ENCODE results near the gene CDC42BPB.
"Not testable (repeated sequence)": the region's sequence is repeated elsewhere in the genome, so short reads cannot be mapped to it uniquely, and the experiment has no call there.

The CDC42BPB gene

DNA sequence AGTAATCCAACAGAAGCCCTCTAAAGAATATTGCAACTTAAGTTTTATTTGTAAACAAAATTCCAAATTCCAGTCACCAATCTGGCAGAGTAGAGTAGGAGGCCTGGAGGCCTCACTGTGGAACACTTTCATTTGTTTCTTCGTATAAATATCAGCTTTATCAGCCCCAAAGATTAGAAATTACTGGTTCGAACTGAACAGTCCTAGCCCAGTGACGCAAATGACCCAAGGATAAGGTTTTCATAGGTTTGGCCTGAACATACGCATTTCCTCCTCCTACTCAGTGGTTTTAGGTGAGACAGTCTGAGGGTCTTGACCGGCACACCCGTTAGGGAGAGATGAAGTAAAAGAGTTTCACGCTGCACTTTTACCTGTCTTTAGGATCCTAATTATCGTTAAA lies 1.7 kb downstream of the CDC42BPB start:
- no peak overlapping the region for H2AK5ac ChIP-seq (ENCODE audit: low read depth, low read length)
- H2AFZ ChIP-seq (ENCODE audit: low read length) = no peak overlapping the region

DNA sequence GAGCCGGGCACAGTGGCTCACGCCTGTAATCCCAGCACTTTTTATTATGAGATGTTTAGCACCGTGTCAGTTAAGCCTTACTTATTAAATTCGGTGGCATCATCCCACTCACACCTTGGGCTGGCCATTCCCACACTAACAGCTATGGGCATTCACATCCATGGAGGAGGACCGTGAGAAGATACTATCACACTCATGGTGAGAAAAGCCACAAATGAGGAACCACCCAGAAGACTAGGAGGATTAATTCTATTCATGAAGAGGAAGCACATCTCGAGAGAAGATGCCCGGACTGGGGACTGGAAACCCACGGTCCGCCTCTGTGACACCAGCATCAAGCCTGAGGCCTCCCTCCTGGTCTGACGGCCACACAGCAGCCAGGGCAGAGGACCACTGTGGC lies 4.9 kb downstream of the CDC42BPB start:
- Histone ChIP-seq H3K23ac (ENCODE audit: low read depth, low read length, poor library complexity) (no peak overlapping the region), H3K18ac (ENCODE audit: low read length) (no peak overlapping the region), H2BK5ac (ENCODE audit: low read length) (no peak overlapping the region), H3K9ac (ENCODE audit: low read depth, low read length, poor library complexity) (no peak overlapping the region), H2BK120ac (ENCODE audit: low read depth, low read length) (no peak overlapping the region), H2BK15ac (ENCODE audit: low read length) (no peak overlapping the region), H3K4me3 (ENCODE audit: low read length in 2 of 2) (no peak overlapping the region), H2AFZ (ENCODE audit: low read length) (no peak overlapping the region), H2BK12ac (ENCODE audit: low read length) (no peak overlapping the region), H3K27ac (replicated peaks; ENCODE audit: low read length) (no peak overlapping the region), H3K4me1 (ENCODE audit: control insufficient read depth in 2 of 2, insufficient read depth in 1 of 2, low read depth in 1 of 2, low read length in 2 of 2) (peaks cover 0 to 7% of the 10 kb centered on the region in 2 donors), H3K14ac (ENCODE audit: low read length) (no peak overlapping the region), H3K4me2 (ENCODE audit: insufficient read depth, low read length, poor library complexity, severe bottlenecking) (no peak overlapping the region), H4K91ac (ENCODE audit: low read depth, low read length, poor library complexity) (no peak overlapping the region), H3K27me3 (ENCODE audit: control insufficient read depth in 3 of 3, insufficient read depth in 3 of 3, low read depth in 1 of 3, low read length in 3 of 3) (no peaks in the 10 kb centered on the region), H4K8ac (ENCODE audit: low read depth, low read length) (no peak overlapping the region), H2AK5ac (ENCODE audit: low read depth, low read length) (no peak overlapping the region), H3K79me1 (ENCODE audit: low read depth, low read length) (peaks cover 10% of the 10 kb centered on the region), H3K36me3 (replicated peaks in 1 of 2; ENCODE audit: control insufficient read depth in 2 of 2, insufficient read depth in 2 of 2, low read length in 2 of 2) (peaks cover 2 to 17% of the 10 kb centered on the region in 2 donors), H3K4ac (ENCODE audit: low read length) (no peak overlapping the region), H3K9me3 (replicated peaks in 1 of 2; ENCODE audit: control insufficient read depth in 2 of 2, insufficient read depth in 1 of 2, low read depth in 1 of 2, low read length in 2 of 2) (no peaks in the 10 kb centered on the region)
- no CpG with 5 or more reads among the region's 10 CpGs for WGBS, 2 donors (ENCODE audit: extremely low coverage in 2 of 2, insufficient read length in 2 of 2, insufficient replicate concordance in 1 of 2)
- DNase-seq (ENCODE audit: low spot score) = no peak

More for the DNA sequence above, 1.7 kb downstream of the CDC42BPB start:
- no peak overlapping the region for H3K23ac ChIP-seq (ENCODE audit: low read depth, low read length, poor library complexity)
- peaks cover 2 to 7% of the 10 kb centered on the region in 2 donors for H3K4me1 ChIP-seq (ENCODE audit: control insufficient read depth in 2 of 2, insufficient read depth in 1 of 2, low read depth in 1 of 2, low read length in 2 of 2)
- no peak overlapping the region for H3K14ac ChIP-seq (ENCODE audit: low read length)
- no peak overlapping the region for H4K91ac ChIP-seq (ENCODE audit: low read depth, low read length, poor library complexity)
- H2BK15ac ChIP-seq (ENCODE audit: low read length) = no peak overlapping the region
- H4K8ac ChIP-seq (ENCODE audit: low read depth, low read length) = no peak overlapping the region
- H3K9me3 ChIP-seq (replicated peaks in 1 of 2; ENCODE audit: control insufficient read depth in 2 of 2, insufficient read depth in 1 of 2, low read depth in 1 of 2, low read length in 2 of 2) = no peaks in the 10 kb centered on the region
- H3K4ac ChIP-seq (ENCODE audit: low read length) = no peak overlapping the region
- no peak overlapping the region for H2BK12ac ChIP-seq (ENCODE audit: low read length)
- WGBS, 2 donors (ENCODE audit: extremely low coverage in 2 of 2, insufficient read length in 2 of 2, insufficient replicate concordance in 1 of 2) = no CpG with 5 or more reads among the region's 8 CpGs
- peak overlapping the region; percentile 62 for H3K4me2 ChIP-seq (ENCODE audit: insufficient read depth, low read length, poor library complexity, severe bottlenecking)
- no peak overlapping the region for H2BK5ac ChIP-seq (ENCODE audit: low read length)
- H3K27ac ChIP-seq (replicated peaks; ENCODE audit: low read length) = no peak overlapping the region
- H3K18ac ChIP-seq (ENCODE audit: low read length) = no peak overlapping the region
- H3K36me3 ChIP-seq (replicated peaks in 1 of 2; ENCODE audit: control insufficient read depth in 2 of 2, insufficient read depth in 2 of 2, low read length in 2 of 2) = peaks cover 2 to 17% of the 10 kb centered on the region in 2 donors
- H3K9ac ChIP-seq (ENCODE audit: low read depth, low read length, poor library complexity) = no peak overlapping the region
- no peak overlapping the region for H2BK120ac ChIP-seq (ENCODE audit: low read depth, low read length)
- peaks cover 10% of the 10 kb centered on the region for H3K79me1 ChIP-seq (ENCODE audit: low read depth, low read length)
- H3K27me3 ChIP-seq (ENCODE audit: control insufficient read depth in 3 of 3, insufficient read depth in 3 of 3, low read depth in 1 of 3, low read length in 3 of 3) = no peaks in the 10 kb centered on the region
- DNase-seq (ENCODE audit: low spot score) = no peak
- H3K4me3 ChIP-seq (ENCODE audit: low read length in 2 of 2) = peak overlapping the region in 1 of 2 donors; percentile 100

DNA sequence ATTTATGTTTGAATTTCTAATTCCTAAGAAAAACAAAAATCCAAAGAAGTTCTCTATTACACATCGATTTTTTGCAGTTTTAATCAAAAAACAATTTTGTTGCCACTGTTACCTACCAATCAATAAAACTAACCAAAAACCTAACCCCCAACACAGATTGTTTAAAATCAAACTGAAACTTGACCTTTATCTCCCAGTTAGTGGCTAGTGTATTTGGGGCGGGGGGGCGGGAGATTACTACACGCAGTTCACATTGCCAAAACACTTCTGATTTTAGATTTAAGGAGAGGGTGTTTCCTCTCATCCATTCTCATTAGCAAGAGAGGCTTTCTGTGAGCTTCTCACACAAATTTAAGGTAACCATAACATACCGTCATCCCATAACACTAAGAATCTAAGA lies 6.4 kb downstream of the CDC42BPB start:
- Histone ChIP-seq H2BK120ac (ENCODE audit: low read depth, low read length) (no peak overlapping the region), H3K9me3 (replicated peaks in 1 of 2; ENCODE audit: control insufficient read depth in 2 of 2, insufficient read depth in 1 of 2, low read depth in 1 of 2, low read length in 2 of 2) (no peaks in the 10 kb centered on the region), H3K9ac (ENCODE audit: low read depth, low read length, poor library complexity) (no peak overlapping the region), H4K91ac (ENCODE audit: low read depth, low read length, poor library complexity) (no peak overlapping the region), H4K8ac (ENCODE audit: low read depth, low read length) (no peak overlapping the region), H3K23ac (ENCODE audit: low read depth, low read length, poor library complexity) (no peak overlapping the region), H2AK5ac (ENCODE audit: low read depth, low read length) (no peak overlapping the region), H3K4me2 (ENCODE audit: insufficient read depth, low read length, poor library complexity, severe bottlenecking) (no peak overlapping the region), H3K4me3 (ENCODE audit: low read length in 2 of 2) (no peak overlapping the region), H3K14ac (ENCODE audit: low read length) (no peak overlapping the region), H2BK15ac (ENCODE audit: low read length) (no peak overlapping the region), H3K27me3 (ENCODE audit: control insufficient read depth in 3 of 3, insufficient read depth in 3 of 3, low read depth in 1 of 3, low read length in 3 of 3) (no peaks in the 10 kb centered on the region), H3K36me3 (replicated peaks in 1 of 2; ENCODE audit: control insufficient read depth in 2 of 2, insufficient read depth in 2 of 2, low read length in 2 of 2) (peaks cover 2 to 17% of the 10 kb centered on the region in 2 donors), H3K4me1 (ENCODE audit: control insufficient read depth in 2 of 2, insufficient read depth in 1 of 2, low read depth in 1 of 2, low read length in 2 of 2) (peaks cover under 1 to 3% of the 10 kb centered on the region in 2 donors), H3K4ac (ENCODE audit: low read length) (no peak overlapping the region), H3K18ac (ENCODE audit: low read length) (no peak overlapping the region), H3K79me1 (ENCODE audit: low read depth, low read length) (peaks cover 6% of the 10 kb centered on the region), H2BK12ac (ENCODE audit: low read length) (no peak overlapping the region), H3K27ac (replicated peaks; ENCODE audit: low read length) (no peak overlapping the region), H2BK5ac (ENCODE audit: low read length) (no peak overlapping the region), H2AFZ (ENCODE audit: low read length) (no peak overlapping the region)
- whole genome bisulfite sequencing, 2 donors (ENCODE audit: extremely low coverage in 2 of 2, insufficient read length in 2 of 2, insufficient replicate concordance in 1 of 2) = no CpG with 5 or more reads among the region's 5 CpGs
- DNase-seq (ENCODE audit: low spot score) = no peak

DNA sequence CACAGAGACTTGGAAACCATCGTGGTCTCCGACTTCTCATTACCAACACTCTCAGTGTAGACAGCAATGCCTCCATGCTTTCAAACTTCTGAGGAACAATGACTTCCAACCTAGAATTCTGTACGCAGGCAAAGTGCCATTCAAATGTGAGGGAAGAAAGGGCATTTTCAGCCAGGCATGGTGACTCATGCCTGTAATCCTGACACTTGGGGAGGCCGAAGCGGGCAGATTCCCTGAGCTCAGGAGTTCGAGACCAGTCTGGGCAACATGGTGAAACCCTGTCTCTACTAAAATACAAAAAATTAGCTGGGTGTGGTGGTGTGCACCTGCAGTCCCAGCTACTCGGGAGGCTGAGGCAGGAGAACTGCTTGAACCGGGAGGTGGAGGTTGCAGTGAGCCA lies 9.9 kb downstream of the CDC42BPB start:
- H2BK120ac ChIP-seq (ENCODE audit: low read depth, low read length); H3K18ac ChIP-seq (ENCODE audit: low read length); H3K9me3 ChIP-seq (replicated peaks in 1 of 2; ENCODE audit: control insufficient read depth in 2 of 2, insufficient read depth in 1 of 2, low read depth in 1 of 2, low read length in 2 of 2); H3K9ac ChIP-seq (ENCODE audit: low read depth, low read length, poor library complexity); H4K8ac ChIP-seq (ENCODE audit: low read depth, low read length); H3K4me2 ChIP-seq (ENCODE audit: insufficient read depth, low read length, poor library complexity, severe bottlenecking); H3K23ac ChIP-seq (ENCODE audit: low read depth, low read length, poor library complexity); H3K27me3 ChIP-seq (ENCODE audit: control insufficient read depth in 3 of 3, insufficient read depth in 3 of 3, low read depth in 1 of 3, low read length in 3 of 3); H2AK5ac ChIP-seq (ENCODE audit: low read depth, low read length); H3K4me1 ChIP-seq (ENCODE audit: control insufficient read depth in 2 of 2, insufficient read depth in 1 of 2, low read depth in 1 of 2, low read length in 2 of 2); H4K91ac ChIP-seq (ENCODE audit: low read depth, low read length, poor library complexity); DNase-seq (ENCODE audit: low spot score); H2BK5ac ChIP-seq (ENCODE audit: low read length); H3K79me1 ChIP-seq (ENCODE audit: low read depth, low read length); H2BK12ac ChIP-seq (ENCODE audit: low read length); H3K14ac ChIP-seq (ENCODE audit: low read length); H2BK15ac ChIP-seq (ENCODE audit: low read length); H3K27ac ChIP-seq (replicated peaks; ENCODE audit: low read length); H2AFZ ChIP-seq (ENCODE audit: low read length); H3K4ac ChIP-seq (ENCODE audit: low read length); H3K4me3 ChIP-seq (ENCODE audit: low read length in 2 of 2): not testable (repeated sequence)
- no CpG with 5 or more reads among the region's 8 CpGs for WGBS, 2 donors (ENCODE audit: extremely low coverage in 2 of 2, insufficient read length in 2 of 2, insufficient replicate concordance in 1 of 2)
- H3K36me3 ChIP-seq (replicated peaks in 1 of 2; ENCODE audit: control insufficient read depth in 2 of 2, insufficient read depth in 2 of 2, low read length in 2 of 2) = peaks cover 4 to 10% of the 10 kb centered on the region in 2 donors

Measured in neuronal stem cell (in vitro differentiated cells).